Activated CD8-positive, alpha-beta memory T cell treated with anti-CD3 and anti-CD28 coated beads, Interleukin-2, amount 50 U/mL, for 4 hours (primary cell): ENCODE data around the gene ESRRA.
A peak's percentile ranks its signal among the peaks of the same experiment; 100 is the strongest.
"Not testable (repeated sequence)": the region's sequence is repeated elsewhere in the genome, so short reads cannot be mapped to it uniquely, and the experiment has no call there.

Experiments
- DNase-seq: peaks from one replicate; pipeline ENCODE4 v3.0.0-alpha.2; 2020

Gene ESRRA

DNA sequence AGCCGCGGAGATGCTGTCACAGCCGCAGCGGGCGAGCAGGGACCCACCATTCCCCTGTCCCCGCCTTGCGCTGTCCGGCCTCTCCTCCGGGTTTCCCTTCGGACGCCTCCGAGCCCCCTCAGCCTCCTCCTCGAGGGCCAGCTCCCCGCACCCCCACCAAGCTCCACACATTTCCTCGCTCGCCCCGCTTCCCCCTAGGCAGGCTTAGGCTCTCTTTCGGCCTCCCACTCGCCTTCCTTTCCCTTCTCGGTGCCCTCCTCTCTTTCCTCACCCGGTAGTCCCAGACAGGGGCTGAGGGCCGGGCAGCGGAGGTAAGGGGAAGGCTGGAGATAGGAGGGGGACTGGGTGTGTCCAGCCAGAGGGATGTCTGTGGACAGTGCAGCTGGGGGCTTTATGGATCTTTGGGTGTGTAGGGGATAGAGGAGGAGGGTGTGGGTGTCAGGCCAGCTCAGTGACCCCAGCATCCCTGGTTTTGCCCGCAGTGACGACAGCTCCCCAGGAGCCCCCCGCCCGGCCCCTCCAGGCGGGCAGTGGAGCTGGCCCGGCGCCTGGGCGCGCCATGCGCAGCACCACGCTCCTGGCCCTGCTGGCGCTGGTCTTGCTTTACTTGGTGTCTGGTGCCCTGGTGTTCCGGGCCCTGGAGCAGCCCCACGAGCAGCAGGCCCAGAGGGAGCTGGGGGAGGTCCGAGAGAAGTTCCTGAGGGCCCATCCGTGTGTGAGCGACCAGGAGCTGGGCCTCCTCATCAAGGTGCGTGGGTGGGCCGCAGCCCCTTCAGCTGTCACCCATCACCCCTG lies 12.7 kb upstream of the ESRRA start:
- no peak for DNase-seq

- no peak for DNase-seq
Measured at GRCh38 chr11:64294774-64295173, 10.6 kb upstream of the ESRRA start.

DNA sequence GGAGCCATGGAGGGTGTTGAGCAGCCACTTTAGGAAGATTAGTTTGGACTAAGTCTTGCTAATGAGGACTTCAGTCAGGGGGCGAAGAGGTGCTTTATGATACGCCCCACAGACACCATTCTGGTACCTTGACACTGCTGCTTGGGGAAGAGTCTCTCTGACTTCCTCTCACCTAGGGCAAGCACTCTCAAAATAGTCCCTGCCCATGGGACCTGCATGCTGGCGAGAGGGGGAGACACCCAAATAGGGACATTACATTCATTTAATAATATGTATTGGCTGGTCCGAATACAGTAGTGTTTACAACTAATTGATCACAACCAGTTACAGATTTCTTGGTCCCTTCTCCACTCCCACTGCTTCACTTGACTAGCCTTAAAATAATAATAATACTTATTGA lies 9.6 kb upstream of the ESRRA start:
- DNase-seq = no peak

DNA sequence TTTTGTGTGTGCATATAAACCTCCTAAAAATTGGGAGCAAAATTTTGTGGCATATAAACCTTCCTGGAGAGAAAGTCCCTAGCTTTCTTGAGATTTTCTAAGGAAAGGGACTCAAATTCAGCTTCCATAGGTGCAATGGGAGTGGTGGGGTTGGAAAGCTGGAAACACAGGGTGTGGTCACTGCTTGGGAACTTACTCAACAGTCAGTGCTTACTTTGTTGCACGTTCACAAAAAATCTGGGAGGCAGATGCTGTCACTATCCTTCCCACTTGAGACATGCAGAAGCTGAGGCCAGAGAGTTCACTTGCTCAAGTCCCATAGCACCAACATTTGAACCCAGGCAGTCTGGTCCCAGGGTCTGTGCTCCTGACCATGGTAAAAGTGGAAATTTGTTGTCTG lies 9.1 kb upstream of the ESRRA start:
- DNase-seq = no peak

GRCh38 chr11:64296830-64297698 lies 8.3 kb upstream of the ESRRA start:
- no peak for DNase-seq

- no peak for DNase-seq
Measured at GRCh38 chr11:64297699-64298358, 7.5 kb upstream of the ESRRA start.

DNA sequence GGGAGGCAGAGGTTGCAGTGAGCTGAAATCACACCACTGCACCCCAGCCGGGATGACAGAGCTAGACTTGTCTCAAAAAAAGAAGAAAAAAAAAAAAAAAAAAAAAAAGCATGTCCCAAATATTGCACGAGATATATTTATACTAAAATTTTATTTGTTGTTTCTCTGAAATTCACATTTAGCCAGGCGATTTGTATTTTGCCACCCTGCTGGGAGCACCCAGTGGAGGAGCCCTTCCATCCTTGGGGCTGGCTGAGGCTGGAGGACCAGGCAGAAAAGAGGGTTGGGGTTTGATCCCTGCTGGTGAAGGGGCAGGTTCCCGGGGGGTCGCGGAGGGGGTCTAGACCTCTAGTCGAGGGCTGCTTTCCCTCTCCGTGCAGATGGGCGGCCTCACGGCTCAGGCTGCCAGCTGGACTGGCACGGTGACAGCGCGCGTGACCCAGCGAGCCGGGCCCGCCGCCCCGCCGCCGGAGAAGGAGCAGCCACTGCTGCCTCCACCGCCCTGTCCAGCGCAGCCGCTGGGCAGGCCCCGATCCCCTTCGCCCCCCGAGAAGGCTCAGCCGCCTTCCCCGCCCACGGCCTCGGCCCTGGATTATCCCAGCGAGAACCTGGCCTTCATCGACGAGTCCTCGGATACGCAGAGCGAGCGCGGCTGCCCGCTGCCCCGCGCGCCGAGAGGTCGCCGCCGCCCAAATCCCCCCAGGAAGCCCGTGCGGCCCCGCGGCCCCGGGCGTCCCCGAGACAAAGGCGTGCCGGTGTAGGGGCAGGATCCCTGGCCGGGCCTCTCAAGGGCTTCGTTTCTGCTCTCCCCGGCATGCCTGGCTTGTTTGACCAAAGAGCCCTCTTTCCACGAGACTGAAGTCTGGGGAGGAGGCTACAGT lies 6.1 kb upstream of the ESRRA start:
- DNase-seq = no peak

- no peak for DNase-seq
Measured at GRCh38 chr11:64299847-64300648, 5.3 kb upstream of the ESRRA start, which contains the start of gene CATSPERZ. CATSPERZ (plus strand) TSS chr11:64300358; CDS start chr11:64300411, 53 bp downstream.

- no peak for DNase-seq
Measured at GRCh38 chr11:64303109-64304031, 2.0 kb upstream of the ESRRA start.

GRCh38 chr11:64304032-64304315 lies 1.4 kb upstream of the ESRRA start:
- DNase-seq = no peak

- peak; percentile 96 for DNase-seq
Measured at GRCh38 chr11:64304316-64305072, 830 bp upstream of the ESRRA start.

- peak; percentile 74 for DNase-seq
Measured at GRCh38 chr11:64305691-64306562, 603 bp downstream of the ESRRA start.

- no peak for DNase-seq
Measured at GRCh38 chr11:64306563-64306875, 1.2 kb downstream of the ESRRA start.

DNA sequence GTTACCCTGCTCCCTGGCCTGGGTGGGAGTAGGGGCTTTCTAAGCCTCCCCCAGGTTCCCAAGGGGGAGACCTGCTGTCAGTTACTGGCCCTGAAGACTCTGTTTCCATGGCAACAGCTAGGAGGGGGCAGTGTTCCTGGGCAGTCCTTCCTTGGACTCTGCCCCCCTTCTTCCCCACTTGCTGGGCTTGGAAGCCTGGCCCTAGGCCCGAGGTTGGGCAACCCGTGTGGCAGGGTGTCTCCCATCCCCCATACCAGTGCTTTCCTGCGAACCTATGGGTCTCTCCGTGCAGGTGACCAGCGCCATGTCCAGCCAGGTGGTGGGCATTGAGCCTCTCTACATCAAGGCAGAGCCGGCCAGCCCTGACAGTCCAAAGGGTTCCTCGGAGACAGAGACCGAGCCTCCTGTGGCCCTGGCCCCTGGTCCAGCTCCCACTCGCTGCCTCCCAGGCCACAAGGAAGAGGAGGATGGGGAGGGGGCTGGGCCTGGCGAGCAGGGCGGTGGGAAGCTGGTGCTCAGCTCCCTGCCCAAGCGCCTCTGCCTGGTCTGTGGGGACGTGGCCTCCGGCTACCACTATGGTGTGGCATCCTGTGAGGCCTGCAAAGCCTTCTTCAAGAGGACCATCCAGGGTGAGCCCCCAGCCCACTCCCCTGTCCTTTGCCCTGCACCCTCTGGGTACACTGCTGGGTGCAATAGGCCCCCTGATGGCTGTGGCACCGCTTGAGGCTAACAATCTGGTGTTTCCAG lies 1.7 kb downstream of the ESRRA start:
- no peak for DNase-seq

- not testable (repeated sequence) for DNase-seq
Measured at GRCh38 chr11:64307795-64308194, 2.5 kb downstream of the ESRRA start.

GRCh38 chr11:64312947-64313346 lies 7.6 kb downstream of the ESRRA start:
- no peak for DNase-seq

DNA sequence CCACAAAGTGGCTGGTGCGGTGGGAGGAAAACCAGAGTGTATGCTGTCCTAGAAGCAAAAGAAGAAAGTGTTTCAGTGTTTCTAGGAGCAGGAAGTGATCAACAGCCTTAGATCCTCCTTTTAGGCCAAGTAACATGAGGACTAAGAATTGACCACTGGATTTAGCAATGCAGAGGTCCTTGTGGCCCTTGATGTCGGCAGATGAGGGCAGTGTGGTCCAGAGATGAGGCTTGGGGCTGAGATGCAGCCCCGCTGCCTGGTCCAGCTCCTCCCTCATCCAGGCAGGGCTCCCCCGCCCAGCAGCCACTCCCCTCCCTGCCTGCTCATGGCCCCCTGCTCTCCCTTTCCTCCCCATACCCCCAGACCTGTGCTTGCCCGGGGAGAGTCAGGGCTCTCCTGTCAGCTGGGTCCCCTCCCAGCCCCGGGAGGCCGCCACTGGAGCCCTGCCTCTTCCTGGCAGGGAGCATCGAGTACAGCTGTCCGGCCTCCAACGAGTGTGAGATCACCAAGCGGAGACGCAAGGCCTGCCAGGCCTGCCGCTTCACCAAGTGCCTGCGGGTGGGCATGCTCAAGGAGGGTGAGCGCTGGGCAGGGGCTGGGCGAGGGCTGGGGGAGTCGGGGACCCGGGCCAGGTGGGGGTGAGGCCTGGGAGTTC lies 8.3 kb downstream of the ESRRA start:
- no peak for DNase-seq
